HL-60 (cell line): Measurements from ENCODE around the gene TSPAN17.

Experiments
- DNase-seq, 2 experiments: peaks; one replicate each; pipeline ENCODE4 v3.0.0-alpha.2; 2010 to 2020; ENCODE audit warnings: low read depth in 1 of 2, low spot score in 1 of 2
- H3K27ac ChIP-seq: fragments of 250-450 bp; sonication (Bioruptor Pico); replicated peaks from 2 replicates; pipeline ENCODE4 v1.5.1; 2020; ENCODE audit warnings: mild to moderate bottlenecking, moderate library complexity
- H3K27me3 ChIP-seq: fragments of 250-450 bp; sonication (Bioruptor Pico); 2 replicates; pipeline ENCODE4 v1.5.1; 2021; ENCODE audit warnings: mild to moderate bottlenecking, moderate library complexity; ENCODE audit not compliant: insufficient read depth, poor library complexity, severe bottlenecking
- H3K4me3 ChIP-seq: replicated peaks from 2 replicates; pipeline ENCODE4 v1.5.1; 2011; ENCODE audit warnings: mild to moderate bottlenecking, control low read depth, low read length; ENCODE audit not compliant: insufficient read depth
- GABPA ChIP-seq: IDR thresholded peaks from 2 replicates; pipeline ENCODE4 v1.6.1; 2012; ENCODE audit warnings: low read depth
- POLR2AphosphoS5 ChIP-seq: IDR thresholded peaks from 2 replicates; pipeline ENCODE4 v1.6.1; 2012; ENCODE audit warnings: low read depth
- SPI1 ChIP-seq: IDR thresholded peaks from 2 replicates; pipeline ENCODE4 v1.6.1; 2012; ENCODE audit warnings: low read depth, mild to moderate bottlenecking, borderline replicate concordance
- TF ChIP-seq, protein P1 (sequence below): IDR thresholded peaks from one replicate; pipeline ENCODE4 v1.5.1; 2011; ENCODE audit warnings: low read length, control low read depth, inconsistent platforms; ENCODE audit not compliant: insufficient read depth
- TF ChIP-seq, protein P2 (sequence below): IDR thresholded peaks from 2 replicates; pipeline ENCODE4 v1.6.1; 2012; ENCODE audit warnings: low read depth; ENCODE audit not compliant: insufficient replicate concordance

Gene TSPAN17

DNA sequence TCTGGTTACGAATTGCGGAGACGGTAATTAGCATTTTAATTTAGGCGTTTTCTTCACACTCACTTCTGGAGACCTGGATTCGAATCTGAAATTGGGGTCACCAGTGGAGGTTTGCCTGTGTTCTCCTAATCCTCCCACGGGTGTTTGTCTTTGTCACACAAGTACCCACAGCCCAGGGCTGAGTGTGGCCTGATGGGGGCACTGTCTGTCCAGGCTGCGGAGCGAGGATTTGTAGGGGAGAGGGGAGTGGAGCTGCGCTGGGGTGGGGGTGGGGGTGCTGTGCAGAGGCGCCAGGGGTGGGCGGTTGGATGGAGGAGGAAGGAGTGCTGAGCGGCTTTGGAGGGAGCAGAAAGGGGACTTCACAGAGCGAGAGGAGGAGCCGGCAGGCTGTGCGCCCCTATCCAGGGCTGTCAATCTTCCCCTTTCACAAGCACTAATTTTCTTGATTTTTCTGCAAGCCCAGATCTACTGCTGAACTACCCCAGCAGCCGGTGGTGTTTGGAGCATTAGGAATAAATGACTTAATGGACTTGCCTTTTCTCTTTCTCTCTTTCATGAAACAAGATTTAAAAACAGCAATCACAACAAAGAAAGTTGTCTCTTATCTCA is 53.1 kb downstream of the TSPAN17 start:
- TF ChIP-seq POLR2AphosphoS5 (no peak), SPI1 (no peak), GABPA (no peak)
- TF ChIP-seq, protein P1, sequence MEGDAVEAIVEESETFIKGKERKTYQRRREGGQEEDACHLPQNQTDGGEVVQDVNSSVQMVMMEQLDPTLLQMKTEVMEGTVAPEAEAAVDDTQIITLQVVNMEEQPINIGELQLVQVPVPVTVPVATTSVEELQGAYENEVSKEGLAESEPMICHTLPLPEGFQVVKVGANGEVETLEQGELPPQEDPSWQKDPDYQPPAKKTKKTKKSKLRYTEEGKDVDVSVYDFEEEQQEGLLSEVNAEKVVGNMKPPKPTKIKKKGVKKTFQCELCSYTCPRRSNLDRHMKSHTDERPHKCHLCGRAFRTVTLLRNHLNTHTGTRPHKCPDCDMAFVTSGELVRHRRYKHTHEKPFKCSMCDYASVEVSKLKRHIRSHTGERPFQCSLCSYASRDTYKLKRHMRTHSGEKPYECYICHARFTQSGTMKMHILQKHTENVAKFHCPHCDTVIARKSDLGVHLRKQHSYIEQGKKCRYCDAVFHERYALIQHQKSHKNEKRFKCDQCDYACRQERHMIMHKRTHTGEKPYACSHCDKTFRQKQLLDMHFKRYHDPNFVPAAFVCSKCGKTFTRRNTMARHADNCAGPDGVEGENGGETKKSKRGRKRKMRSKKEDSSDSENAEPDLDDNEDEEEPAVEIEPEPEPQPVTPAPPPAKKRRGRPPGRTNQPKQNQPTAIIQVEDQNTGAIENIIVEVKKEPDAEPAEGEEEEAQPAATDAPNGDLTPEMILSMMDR = no peak
- TF ChIP-seq, protein P2, sequence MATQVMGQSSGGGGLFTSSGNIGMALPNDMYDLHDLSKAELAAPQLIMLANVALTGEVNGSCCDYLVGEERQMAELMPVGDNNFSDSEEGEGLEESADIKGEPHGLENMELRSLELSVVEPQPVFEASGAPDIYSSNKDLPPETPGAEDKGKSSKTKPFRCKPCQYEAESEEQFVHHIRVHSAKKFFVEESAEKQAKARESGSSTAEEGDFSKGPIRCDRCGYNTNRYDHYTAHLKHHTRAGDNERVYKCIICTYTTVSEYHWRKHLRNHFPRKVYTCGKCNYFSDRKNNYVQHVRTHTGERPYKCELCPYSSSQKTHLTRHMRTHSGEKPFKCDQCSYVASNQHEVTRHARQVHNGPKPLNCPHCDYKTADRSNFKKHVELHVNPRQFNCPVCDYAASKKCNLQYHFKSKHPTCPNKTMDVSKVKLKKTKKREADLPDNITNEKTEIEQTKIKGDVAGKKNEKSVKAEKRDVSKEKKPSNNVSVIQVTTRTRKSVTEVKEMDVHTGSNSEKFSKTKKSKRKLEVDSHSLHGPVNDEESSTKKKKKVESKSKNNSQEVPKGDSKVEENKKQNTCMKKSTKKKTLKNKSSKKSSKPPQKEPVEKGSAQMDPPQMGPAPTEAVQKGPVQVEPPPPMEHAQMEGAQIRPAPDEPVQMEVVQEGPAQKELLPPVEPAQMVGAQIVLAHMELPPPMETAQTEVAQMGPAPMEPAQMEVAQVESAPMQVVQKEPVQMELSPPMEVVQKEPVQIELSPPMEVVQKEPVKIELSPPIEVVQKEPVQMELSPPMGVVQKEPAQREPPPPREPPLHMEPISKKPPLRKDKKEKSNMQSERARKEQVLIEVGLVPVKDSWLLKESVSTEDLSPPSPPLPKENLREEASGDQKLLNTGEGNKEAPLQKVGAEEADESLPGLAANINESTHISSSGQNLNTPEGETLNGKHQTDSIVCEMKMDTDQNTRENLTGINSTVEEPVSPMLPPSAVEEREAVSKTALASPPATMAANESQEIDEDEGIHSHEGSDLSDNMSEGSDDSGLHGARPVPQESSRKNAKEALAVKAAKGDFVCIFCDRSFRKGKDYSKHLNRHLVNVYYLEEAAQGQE = no peak
- peaks cover 15% of the 10 kb centered on the region for H3K27me3 ChIP-seq
- no peak overlapping the region for H3K4me3 ChIP-seq
- no peak overlapping the region for H3K27ac ChIP-seq
- DNase-seq = peak in 1 of 2 experiments; percentile 7

DNA sequence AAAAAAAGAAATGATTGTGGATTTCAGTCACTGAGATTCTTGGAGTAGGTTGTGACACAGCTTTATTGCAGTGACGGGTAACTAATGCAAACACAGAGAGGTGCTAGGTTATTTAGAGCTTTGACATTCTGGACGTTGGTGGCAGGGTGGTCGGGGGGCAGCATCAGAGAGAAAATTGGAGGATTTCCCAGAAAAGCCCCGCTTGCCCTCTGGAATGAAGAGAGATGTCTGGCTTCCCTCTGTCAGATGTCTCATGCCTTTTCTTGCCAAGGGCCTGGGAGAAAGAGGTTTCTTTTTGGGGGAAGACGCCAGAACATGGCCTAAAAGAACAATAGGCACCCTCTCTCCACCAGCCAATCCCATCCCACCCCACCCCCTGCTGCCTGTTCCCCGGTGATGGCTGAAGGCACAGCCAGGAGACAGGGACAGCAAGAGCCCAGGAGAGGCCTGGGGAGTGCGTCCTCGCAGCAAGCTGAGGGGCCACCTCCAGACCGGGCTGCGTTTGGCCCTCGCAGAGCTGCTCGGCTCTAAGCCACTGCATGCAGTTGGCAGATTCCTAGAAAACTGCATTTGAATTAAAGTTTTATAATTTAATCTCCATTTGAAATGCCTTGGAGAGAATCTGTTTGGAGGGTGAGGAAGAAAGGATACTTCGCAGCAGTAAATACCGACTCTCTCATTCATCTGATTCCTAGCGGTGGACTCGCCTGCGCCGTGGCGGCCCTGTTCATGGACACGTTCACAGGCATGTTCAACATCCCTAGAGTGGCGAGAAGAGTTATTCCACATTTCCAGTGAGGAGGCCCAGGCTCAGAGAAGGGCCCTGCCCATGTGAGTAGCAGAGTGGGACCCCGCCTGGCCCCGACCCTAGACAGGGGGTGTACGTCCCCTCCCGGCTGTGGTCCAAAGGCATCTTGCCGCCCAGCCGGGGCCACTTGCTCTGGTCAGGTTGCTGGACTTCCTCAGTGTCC is 55.7 kb downstream of the TSPAN17 start:
- H3K27me3 ChIP-seq = peaks cover 5% of the 10 kb centered on the region
- H3K4me3 ChIP-seq = no peak overlapping the region
- no peak overlapping the region for H3K27ac ChIP-seq
- TF ChIP-seq, protein P2 = no peak
- TF ChIP-seq POLR2AphosphoS5 (no peak), GABPA (no peak), SPI1 (no peak)
- TF ChIP-seq, protein P1 = no peak
- no peak for DNase-seq

DNA sequence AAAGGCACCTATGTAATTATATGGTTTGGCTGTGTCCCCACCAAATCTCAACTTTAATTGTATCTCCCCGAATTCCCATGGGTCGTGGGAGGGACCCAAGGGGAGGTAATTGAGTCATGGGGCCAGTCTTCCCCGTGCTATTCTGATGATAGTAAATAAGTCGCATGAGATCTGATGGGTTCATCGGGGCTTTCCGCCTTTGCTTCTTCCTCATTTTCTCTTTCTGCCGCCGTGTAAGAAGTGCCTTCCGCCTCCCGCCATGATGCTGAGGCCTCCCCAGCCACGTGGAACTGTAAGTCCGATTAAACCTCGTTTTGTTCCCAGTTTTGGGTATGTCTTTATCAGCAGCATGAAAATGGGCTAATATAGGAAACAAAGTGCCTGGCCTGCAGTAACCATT is 56.6 kb downstream of the TSPAN17 start:
- TF ChIP-seq, protein P2 = no peak
- TF ChIP-seq POLR2AphosphoS5 (no peak), SPI1 (no peak), GABPA (no peak)
- TF ChIP-seq, protein P1 = no peak
- H3K4me3 ChIP-seq = no peak overlapping the region
- no peak for DNase-seq
- H3K27ac ChIP-seq = no peak overlapping the region
- H3K27me3 ChIP-seq = peaks cover 5% of the 10 kb centered on the region
